Measurements from ENCODE around the gene HLA-DQA1.
"Not testable (repeated sequence)": the region's sequence is repeated elsewhere in the genome, so short reads cannot be mapped to it uniquely, and the experiment has no call there.

The HLA-DQA1 gene

GRCh38 chr6:32658268-32658897 lies 21.2 kb downstream of the HLA-DQA1 start:
- DNase-seq (ENCODE audit: low read depth) = no peak

- no peak for DNase-seq (ENCODE audit: low read depth)
Measured at GRCh38 chr6:32659856-32660595, 22.8 kb downstream of the HLA-DQA1 start.

DNA sequence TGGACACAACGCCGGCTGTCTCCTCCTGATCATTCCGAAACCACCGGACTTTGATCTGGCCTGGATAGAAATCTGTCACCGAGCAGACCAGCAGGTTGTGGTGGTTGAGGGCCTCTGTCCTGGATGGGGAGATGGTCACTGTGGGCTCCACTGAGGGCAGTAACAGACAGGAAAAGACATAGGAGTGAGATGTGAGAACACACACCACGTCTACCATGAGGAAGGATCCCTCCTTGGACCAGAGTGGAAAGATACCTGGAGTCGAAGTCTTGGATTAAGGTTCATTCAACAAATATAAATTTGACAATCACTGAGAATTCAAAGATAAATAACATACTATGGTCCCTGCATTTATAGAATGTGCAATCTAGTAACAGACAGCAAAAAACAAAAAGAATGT lies 24.9 kb downstream of the HLA-DQA1 start:
- no peak for DNase-seq (ENCODE audit: low read depth)

DNA sequence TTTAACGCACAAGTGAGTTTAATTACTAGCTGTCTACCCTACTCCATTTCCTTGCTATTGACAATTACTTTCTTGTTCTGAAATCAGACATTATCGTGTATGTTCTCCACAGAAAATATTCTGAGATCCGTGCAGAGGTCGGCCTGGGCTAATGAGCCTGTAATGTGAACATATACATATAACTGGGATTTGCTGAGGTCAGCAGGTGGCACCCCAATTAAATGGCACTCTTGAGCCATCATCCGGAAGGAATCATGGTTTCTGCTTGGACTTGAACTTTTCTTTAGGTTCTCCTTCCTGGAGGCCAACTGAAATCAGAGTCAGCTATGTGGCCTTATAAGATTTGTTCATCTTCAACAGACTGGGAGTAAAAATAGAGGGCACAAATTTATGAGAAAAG lies 25.6 kb downstream of the HLA-DQA1 start:
- no peak for DNase-seq (ENCODE audit: low read depth)

- DNase-seq (ENCODE audit: low read depth) = no peak
Measured at GRCh38 chr6:32664354-32664753, 27.1 kb downstream of the HLA-DQA1 start.

- DNase-seq (ENCODE audit: low read depth) = peak; percentile 30
Measured at GRCh38 chr6:32664827-32665362, 27.7 kb downstream of the HLA-DQA1 start.

GRCh38 chr6:32665661-32666060 lies 28.5 kb downstream of the HLA-DQA1 start:
- no peak for DNase-seq (ENCODE audit: low read depth)

DNA sequence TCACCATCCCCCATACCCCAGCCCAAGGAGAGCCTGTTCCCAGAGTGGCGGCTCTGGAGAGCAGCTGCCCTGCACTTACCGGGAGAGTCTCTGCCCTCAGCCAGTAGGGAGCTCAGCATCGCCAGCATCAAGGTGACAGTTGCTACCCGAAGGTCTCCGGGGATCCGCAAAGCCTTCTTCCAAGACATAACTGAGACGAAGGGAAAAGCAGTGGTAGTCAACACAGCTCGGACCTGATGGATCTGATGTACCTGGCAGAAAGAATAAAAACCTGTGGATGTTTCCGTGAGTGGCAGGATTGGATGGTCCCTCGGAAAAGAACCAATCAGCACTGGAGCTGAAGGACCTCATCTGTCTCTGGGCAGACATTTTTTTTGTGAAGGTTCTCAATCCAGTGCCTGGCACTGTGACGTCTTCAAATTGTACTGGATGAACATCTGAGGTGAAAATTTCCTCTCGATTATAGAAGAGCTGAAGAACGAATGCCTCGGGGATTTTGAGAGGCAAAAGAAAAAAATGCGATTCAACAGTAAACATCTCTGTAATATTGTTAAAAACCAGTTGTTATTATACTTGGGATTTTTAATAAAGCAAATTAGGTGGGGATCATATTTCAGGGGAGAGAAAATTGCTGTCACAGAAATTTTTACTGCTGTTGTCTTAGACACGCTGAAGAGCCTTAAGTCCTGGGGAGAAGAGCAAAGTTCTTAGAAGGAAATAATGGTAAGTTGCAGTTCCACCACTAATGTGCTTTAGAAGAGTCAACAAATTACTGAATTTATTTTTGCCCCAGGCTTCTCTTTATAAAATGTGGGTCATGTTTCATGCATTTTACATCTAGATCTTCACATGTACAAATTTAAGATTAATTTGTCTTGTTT lies 29.5 kb downstream of the HLA-DQA1 start, which contains the start of gene HLA-DQB1:
Gene HLA-DQB1 (minus strand): TSS at position 238 of the 881 bp plus-strand sequence. CDS start 50 bp downstream, at position 188.
- DNase-seq (ENCODE audit: low read depth) = peak; percentile 53

DNA sequence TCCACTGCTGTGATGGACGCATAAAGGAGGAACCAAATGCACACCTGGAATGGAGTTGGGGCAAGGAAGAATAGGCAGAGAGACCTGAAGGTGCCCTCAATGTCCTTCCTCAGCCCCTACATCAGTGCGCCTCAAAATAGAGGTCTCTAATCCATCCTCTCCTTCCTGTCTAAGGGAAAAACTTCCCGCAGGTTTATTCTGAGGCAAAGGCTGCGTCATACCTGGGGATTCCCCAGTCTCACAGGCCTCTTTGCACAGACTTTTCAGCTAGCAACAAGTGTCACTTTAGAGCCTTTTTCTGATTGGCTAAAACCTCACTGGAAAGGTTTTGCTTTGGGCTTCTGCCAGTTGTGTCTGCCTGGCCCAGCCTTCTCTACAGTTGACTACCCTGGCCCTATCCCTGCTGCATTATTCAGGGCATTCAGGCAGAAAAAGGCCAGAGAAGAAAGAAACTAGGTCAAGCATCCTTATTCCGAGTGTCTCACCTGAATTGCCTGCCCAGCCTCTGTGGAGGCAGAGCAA lies 31.1 kb downstream of the HLA-DQA1 start:
- DNase-seq (ENCODE audit: low read depth) = no peak

DNA sequence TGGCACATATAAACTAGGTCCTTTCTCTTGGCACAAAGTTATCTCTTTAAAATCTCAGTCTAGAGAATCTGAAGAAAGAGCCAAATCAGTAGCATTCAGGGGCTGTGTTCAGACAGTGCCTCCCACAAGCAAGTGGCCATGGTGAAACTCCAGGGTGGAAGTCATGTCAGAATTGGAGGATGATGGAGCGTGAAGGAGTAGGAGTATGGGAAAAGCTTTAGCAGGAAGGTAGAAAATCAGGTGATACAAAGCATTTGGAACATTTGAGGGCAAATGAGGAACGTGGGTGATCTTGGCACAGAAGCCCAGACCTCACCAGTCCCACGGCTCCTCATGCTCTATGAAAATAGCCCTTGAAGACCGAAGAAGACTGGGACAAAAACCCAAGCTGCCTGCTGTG lies 32.0 kb downstream of the HLA-DQA1 start:
- no peak for DNase-seq (ENCODE audit: low read depth)

DNA sequence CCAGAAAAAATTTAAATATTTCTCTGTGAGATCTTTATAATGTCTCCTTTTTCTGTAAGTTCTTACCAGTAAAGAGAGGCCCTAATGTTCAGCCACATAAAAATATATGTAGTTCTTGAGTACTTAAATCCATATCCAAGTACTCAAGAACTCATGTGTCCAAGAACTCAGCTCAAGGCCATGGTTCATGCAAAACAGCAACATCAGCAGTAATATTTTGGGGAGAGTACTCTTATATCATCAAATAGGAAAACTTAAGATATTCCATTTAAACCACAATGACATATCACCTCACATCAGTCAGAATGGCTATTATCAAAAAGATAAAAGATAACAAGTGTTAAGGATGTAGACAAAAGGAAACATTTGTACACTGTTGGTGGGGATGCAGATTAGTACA lies 32.7 kb downstream of the HLA-DQA1 start:
- no peak for DNase-seq (ENCODE audit: low read depth)

DNA sequence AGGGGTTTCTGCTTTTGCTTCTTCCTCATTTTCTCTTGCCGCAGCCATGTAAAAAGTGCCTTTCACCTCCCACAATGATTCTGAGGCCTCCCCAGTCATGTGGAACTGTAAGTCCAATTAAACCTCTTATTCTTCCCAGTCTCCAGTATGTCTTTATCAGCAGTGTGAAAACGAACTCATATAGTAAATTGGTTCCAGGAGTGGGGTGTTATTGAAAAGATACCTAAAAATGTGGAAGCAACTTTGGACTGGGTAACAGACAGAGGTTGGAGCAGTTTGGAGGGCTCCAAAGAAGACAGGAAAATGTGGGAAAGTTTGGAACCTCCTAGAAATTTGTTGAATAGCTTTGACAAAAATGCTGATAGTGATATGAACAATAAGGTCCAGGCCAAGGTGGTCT lies 34.7 kb downstream of the HLA-DQA1 start:
- not testable (repeated sequence) for DNase-seq (ENCODE audit: low read depth)

DNA sequence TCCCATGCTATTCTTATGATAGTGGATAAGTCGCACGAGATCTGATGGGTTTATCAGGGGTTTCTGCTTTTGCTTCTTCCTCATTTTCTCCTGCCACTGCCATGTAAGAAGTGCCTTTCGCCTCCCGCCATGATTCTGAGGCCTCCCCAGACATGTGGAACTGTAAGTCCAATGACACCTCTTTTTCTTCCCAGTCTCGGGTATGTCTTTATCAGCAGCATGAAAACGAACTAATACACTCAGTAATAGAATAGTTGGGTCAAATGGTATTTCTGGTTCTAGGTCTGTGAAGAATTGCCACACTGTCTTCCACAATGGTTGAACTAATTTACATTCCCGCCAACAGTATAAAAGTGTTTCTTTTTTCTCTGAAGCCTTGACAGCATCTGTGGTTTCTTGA lies 36.9 kb downstream of the HLA-DQA1 start:
- not testable (repeated sequence) for DNase-seq (ENCODE audit: low read depth)

DNA sequence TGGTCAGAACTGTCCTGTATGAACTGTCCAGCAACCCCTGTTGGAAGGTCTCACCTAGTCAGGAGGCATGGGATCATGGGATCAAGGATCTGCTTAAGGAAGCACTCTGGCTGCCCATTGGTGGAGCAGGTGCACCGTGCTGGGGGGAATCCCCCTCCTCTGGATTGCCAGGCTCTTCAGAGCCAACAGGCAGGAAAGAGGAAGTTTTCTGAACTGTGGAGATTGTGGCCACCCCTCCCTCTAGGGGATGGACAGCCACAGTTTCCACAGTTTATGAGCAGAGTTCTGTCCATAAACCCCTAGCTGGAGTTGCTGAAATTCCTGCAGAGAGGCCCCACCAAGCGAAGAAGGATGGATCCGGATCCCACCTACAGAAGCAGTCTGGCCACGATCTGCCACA lies 42.3 kb downstream of the HLA-DQA1 start:
- no peak for DNase-seq (ENCODE audit: low read depth)

DNA sequence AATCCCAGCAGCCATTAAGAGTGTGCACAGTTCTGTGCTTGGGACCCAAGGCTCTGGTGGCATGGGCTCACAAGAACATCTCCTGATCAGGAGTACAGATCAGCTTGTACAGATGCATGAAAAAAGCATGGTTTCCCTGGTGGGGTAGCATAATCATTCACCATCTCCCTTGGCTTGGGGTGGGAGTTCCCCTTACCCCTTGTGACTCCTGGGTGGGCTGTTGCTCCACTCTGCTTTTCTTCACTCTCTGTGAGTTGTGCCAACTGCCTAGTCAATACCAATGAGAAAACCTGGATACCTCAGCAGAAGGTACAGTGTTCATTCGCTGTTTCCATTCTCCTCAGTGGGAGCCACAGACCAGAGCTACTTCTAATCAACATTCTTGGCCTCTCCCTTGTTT lies 42.8 kb downstream of the HLA-DQA1 start:
- no peak for DNase-seq (ENCODE audit: low read depth)

GRCh38 chr6:32684246-32684645 lies 47.0 kb downstream of the HLA-DQA1 start:
- DNase-seq (ENCODE audit: low read depth) = no peak

GRCh38 chr6:32685603-32686002 lies 48.4 kb downstream of the HLA-DQA1 start:
- no peak for DNase-seq (ENCODE audit: low read depth)

- DNase-seq (ENCODE audit: low read depth) = no peak
Measured at GRCh38 chr6:32689531-32690501, 52.6 kb downstream of the HLA-DQA1 start.

GRCh38 chr6:32692019-32692418 lies 54.8 kb downstream of the HLA-DQA1 start:
- peak; percentile 36 for DNase-seq (ENCODE audit: low read depth)
